ENCODE data around the gene NUDT11. TPM values are rescaled to one million over a fixed set of nuclear protein-coding genes. Genes with fewer than 3 reads are reported as not detected.

Gene NUDT11
- total RNA-seq, 1 donor from 2014 or later = 35.0 TPM

- DNase-seq = no peak
- Mint-ChIP-seq H3K9me3 (ENCODE audit: unreplicated experiment) (no peaks in the 10 kb centered on the region), H3K4me3 (ENCODE audit: unreplicated experiment) (no peak overlapping the region), H3K4me1 (ENCODE audit: low read depth, unreplicated experiment) (no peaks in the 10 kb centered on the region), H3K27me3 (ENCODE audit: unreplicated experiment) (no peaks in the 10 kb centered on the region), H3K27ac (ENCODE audit: unreplicated experiment) (no peak overlapping the region), H3K36me3 (ENCODE audit: unreplicated experiment) (no peaks in the 10 kb centered on the region)
- no peak for TF ChIP-seq CTCF (IDR thresholded peaks at IDR 0.05; ENCODE audit: partially characterized antibody, unreplicated experiment)
These were observed 33.1 kb downstream of the NUDT11 start for GRCh38 chrX:51463322-51463721.

- H3K4me3 Mint-ChIP-seq (ENCODE audit: unreplicated experiment) = no peak overlapping the region
- H3K27me3 Mint-ChIP-seq (ENCODE audit: unreplicated experiment) = no peaks in the 10 kb centered on the region
- peak; percentile 84 for TF ChIP-seq CTCF (IDR thresholded peaks at IDR 0.05; ENCODE audit: partially characterized antibody, unreplicated experiment)
- H3K27ac Mint-ChIP-seq (ENCODE audit: unreplicated experiment) = no peak overlapping the region
- H3K36me3 Mint-ChIP-seq (ENCODE audit: unreplicated experiment) = no peaks in the 10 kb centered on the region
- DNase-seq = peak; percentile 23
- H3K4me1 Mint-ChIP-seq (ENCODE audit: low read depth, unreplicated experiment) = no peaks in the 10 kb centered on the region
- H3K9me3 Mint-ChIP-seq (ENCODE audit: unreplicated experiment) = no peaks in the 10 kb centered on the region
These were observed 35.0 kb downstream of the NUDT11 start for GRCh38 chrX:51461053-51462044.

- Mint-ChIP-seq H3K36me3 (ENCODE audit: unreplicated experiment) (no peaks in the 10 kb centered on the region), H3K27ac (ENCODE audit: unreplicated experiment) (no peak overlapping the region), H3K4me3 (ENCODE audit: unreplicated experiment) (no peak overlapping the region), H3K27me3 (ENCODE audit: unreplicated experiment) (no peaks in the 10 kb centered on the region), H3K4me1 (ENCODE audit: low read depth, unreplicated experiment) (no peaks in the 10 kb centered on the region), H3K9me3 (ENCODE audit: unreplicated experiment) (no peaks in the 10 kb centered on the region)
- peak; percentile 33 for TF ChIP-seq CTCF (IDR thresholded peaks at IDR 0.05; ENCODE audit: partially characterized antibody, unreplicated experiment)
- DNase-seq = no peak
These were observed 37.3 kb downstream of the NUDT11 start for GRCh38 chrX:51459125-51459524.

GRCh38 chrX:51456814-51457213, 39.6 kb downstream of the NUDT11 start:
- H3K4me1 Mint-ChIP-seq (ENCODE audit: low read depth, unreplicated experiment) = no peaks in the 10 kb centered on the region
- no peak for DNase-seq
- H3K9me3 Mint-ChIP-seq (ENCODE audit: unreplicated experiment) = no peaks in the 10 kb centered on the region
- no peak overlapping the region for H3K4me3 Mint-ChIP-seq (ENCODE audit: unreplicated experiment)
- H3K36me3 Mint-ChIP-seq (ENCODE audit: unreplicated experiment) = no peaks in the 10 kb centered on the region
- no peak for TF ChIP-seq CTCF (IDR thresholded peaks at IDR 0.05; ENCODE audit: partially characterized antibody, unreplicated experiment)
- H3K27me3 Mint-ChIP-seq (ENCODE audit: unreplicated experiment) = no peaks in the 10 kb centered on the region
- no peak overlapping the region for H3K27ac Mint-ChIP-seq (ENCODE audit: unreplicated experiment)

GRCh38 chrX:51456246-51456645, 40.1 kb downstream of the NUDT11 start:
- Mint-ChIP-seq H3K4me3 (ENCODE audit: unreplicated experiment) (no peak overlapping the region), H3K27me3 (ENCODE audit: unreplicated experiment) (no peaks in the 10 kb centered on the region), H3K27ac (ENCODE audit: unreplicated experiment) (no peak overlapping the region), H3K9me3 (ENCODE audit: unreplicated experiment) (no peaks in the 10 kb centered on the region), H3K36me3 (ENCODE audit: unreplicated experiment) (no peaks in the 10 kb centered on the region), H3K4me1 (ENCODE audit: low read depth, unreplicated experiment) (no peaks in the 10 kb centered on the region)
- DNase-seq = no peak
- TF ChIP-seq CTCF (IDR thresholded peaks at IDR 0.05; ENCODE audit: partially characterized antibody, unreplicated experiment) = no peak
